HepG2 (cell line): ENCODE results near the gene GSK3B. TPM values are rescaled to one million over a fixed set of nuclear protein-coding genes. Genes with fewer than 3 reads are reported as not detected.
A peak's percentile ranks its signal among the peaks of the same experiment; 100 is the strongest.

Experiments
- CREM ChIP-seq, 2 experiments: sonication (generic) in 1 of 2; formaldehyde crosslinking in 1 of 2; IDR thresholded peaks; 2 replicates each; pipeline versions ENCODE4 v1.4.0 to v1.6.1; 2016 to 2020; ENCODE audit warnings: antibody characterized with exemption in 1 of 2, mild to moderate bottlenecking in 1 of 2, missing genetic modification reagents in 1 of 2
- ELF4 ChIP-seq: sonication (generic); formaldehyde crosslinking; IDR thresholded peaks from 2 replicates; pipeline ENCODE4 v1.5.0; 2020; ENCODE audit warnings: missing genetic modification reagents, mild to moderate bottlenecking, moderate library complexity, borderline replicate concordance
- HOXD1 ChIP-seq: sonication (generic); formaldehyde crosslinking; IDR thresholded peaks from 2 replicates; pipeline ENCODE4 v1.5.0; 2020; ENCODE audit warnings: missing genetic modification reagents
- KIAA2018 ChIP-seq: sonication (generic); formaldehyde crosslinking; IDR thresholded peaks from 2 replicates; pipeline ENCODE4 v1.5.0; 2020; ENCODE audit warnings: mild to moderate bottlenecking, missing genetic modification reagents, borderline replicate concordance
- MTA1 ChIP-seq: sonication (generic); formaldehyde crosslinking; IDR thresholded peaks from 2 replicates; pipeline ENCODE4 v1.4.0; 2020; ENCODE audit warnings: missing genetic modification reagents, mild to moderate bottlenecking, borderline replicate concordance
- MYPOP ChIP-seq: sonication (generic); formaldehyde crosslinking; IDR thresholded peaks from 2 replicates; pipeline ENCODE4 v1.8.1; 2023; ENCODE audit warnings: mild to moderate bottlenecking, moderate library complexity, missing genetic modification reagents
- NCOA5 ChIP-seq: sonication (generic); formaldehyde crosslinking; IDR thresholded peaks from 2 replicates; pipeline ENCODE4 v1.4.0; 2020; ENCODE audit warnings: missing genetic modification reagents
- PHF8 ChIP-seq: sonication (generic); formaldehyde crosslinking; IDR thresholded peaks from 2 replicates; pipeline ENCODE4 v1.5.0; 2020; ENCODE audit warnings: missing genetic modification reagents
- TFAP4 ChIP-seq: sonication (generic); IDR thresholded peaks from 2 replicates; pipeline ENCODE4 v1.6.1; 2016; ENCODE audit warnings: low read depth, borderline replicate concordance
- ZNF121 ChIP-seq: sonication (generic); formaldehyde crosslinking; IDR thresholded peaks from 2 replicates; pipeline ENCODE4 v1.5.0; 2020; ENCODE audit warnings: mild to moderate bottlenecking, missing genetic modification reagents
- ZNF350 ChIP-seq: sonication (generic); formaldehyde crosslinking; IDR thresholded peaks from 2 replicates; pipeline ENCODE4 v1.4.0; 2020; ENCODE audit warnings: mild to moderate bottlenecking, low read depth, missing genetic modification reagents, borderline replicate concordance
- ZNF580 ChIP-seq: IDR thresholded peaks from 2 replicates; pipeline ENCODE4 v1.6.1; 2016; ENCODE audit warnings: low read depth, borderline replicate concordance
- ZNF607 ChIP-seq: sonication (generic); formaldehyde crosslinking; IDR thresholded peaks from 2 replicates; pipeline ENCODE4 v1.5.1; 2020; ENCODE audit warnings: missing genetic modification reagents, mild to moderate bottlenecking, borderline replicate concordance
- ZNF614 ChIP-seq: IDR thresholded peaks from 2 replicates; pipeline ENCODE4 v1.6.1; 2018; ENCODE audit warnings: missing biosample characterization, missing genetic modification reagents, inconsistent platforms, borderline replicate concordance
- ZNF615 ChIP-seq: sonication (generic); formaldehyde crosslinking; IDR thresholded peaks from 2 replicates; pipeline ENCODE4 v1.5.0; 2020; ENCODE audit warnings: mild to moderate bottlenecking, missing genetic modification reagents, borderline replicate concordance
- ZZZ3 ChIP-seq: sonication (generic); formaldehyde crosslinking; IDR thresholded peaks from 2 replicates; pipeline ENCODE4 v1.4.0; 2020; ENCODE audit warnings: missing genetic modification reagents, mild to moderate bottlenecking, borderline replicate concordance
- polyA plus RNA-seq, 8 experiments: library from polyadenylated mRNA; depleted of rRNA in 3 of 8; stranded (reverse) in 7 of 8; unstranded in 1 of 8; fragments of >200 nt; fragmentation: Illumina TruSeq in 4 of 8; extraction: Trizol in 4 of 8; gene quantifications; 2 replicates each; pipeline versions ENCODE4 v1.2.1 to v1.2.3, GENCODE V29; 2011 to 2016; ENCODE audit warnings: low read depth in 4 of 8, missing spikeins in 1 of 8, mixed read lengths in 1 of 8; ENCODE audit not compliant: insufficient read depth in 1 of 8
- total RNA-seq, 5 experiments: library from RNA; depleted of rRNA; stranded (reverse); fragments of >200 nt; fragmentation: Illumina TruSeq; extraction: Trizol; gene quantifications; 2 replicates each; pipeline ENCODE4 v1.2.3, GENCODE V29; 2016; ENCODE audit warnings: low read depth in 1 of 5

GSK3B gene
- total and polyA plus RNA-seq, 2 of the 13 experiments (the other 11 are each of a cell fraction or from before 2014, with no cell fraction given) = 22.3 to 30.1 TPM

- no peak for TF ChIP-seq ZNF615 (CRISPR knock-in tag)
- peak; percentile 27; the same call in 1 of the 2 replicates for TF ChIP-seq TFAP4
- peak; percentile 73; the same call in 1 of the 2 replicates for TF ChIP-seq ZNF350
- TF ChIP-seq ZNF580 (CRISPR knock-in tag) = peak; percentile 62; the same call in 1 of the 2 replicates
- TF ChIP-seq ZNF607 (CRISPR knock-in tag) = no peak
- TF ChIP-seq CREM (IDR thresholded peaks at IDR 0.05) = peak; percentile 78; the same call in 1 of the 2 replicates
- no peak for TF ChIP-seq CREM (CRISPR knock-in tag; IDR thresholded peaks at IDR 0.05)
- no peak for TF ChIP-seq MYPOP
- peak; percentile 67; the same call in 1 of the 2 replicates for TF ChIP-seq ZNF121 (CRISPR knock-in tag)
- no peak; the same call in 1 of the 2 replicates for TF ChIP-seq PHF8 (CRISPR knock-in tag)
- no peak for TF ChIP-seq KIAA2018 (CRISPR knock-in tag)
- peak; percentile 93 for TF ChIP-seq MTA1 (CRISPR knock-in tag)
- 0 out of 2 replicates have a peak, but pooled peaks have one; percentile 64 for TF ChIP-seq HOXD1
- TF ChIP-seq ZNF614 (CRISPR knock-in tag) = peak; percentile 49; the same call in 1 of the 2 replicates
- TF ChIP-seq ZZZ3 (CRISPR knock-in tag) = no peak
- no peak for TF ChIP-seq ELF4 (CRISPR knock-in tag)
- TF ChIP-seq NCOA5 (CRISPR knock-in tag) = no peak
These were observed 299.2 kb downstream of the GSK3B start (continued) for GRCh38 chr3:119794971-119795612.
